Measurements from ENCODE around the gene OARD1.
"Not testable (repeated sequence)": the region's sequence is repeated elsewhere in the genome, so short reads cannot be mapped to it uniquely, and the experiment has no call there.

Gene OARD1

DNA sequence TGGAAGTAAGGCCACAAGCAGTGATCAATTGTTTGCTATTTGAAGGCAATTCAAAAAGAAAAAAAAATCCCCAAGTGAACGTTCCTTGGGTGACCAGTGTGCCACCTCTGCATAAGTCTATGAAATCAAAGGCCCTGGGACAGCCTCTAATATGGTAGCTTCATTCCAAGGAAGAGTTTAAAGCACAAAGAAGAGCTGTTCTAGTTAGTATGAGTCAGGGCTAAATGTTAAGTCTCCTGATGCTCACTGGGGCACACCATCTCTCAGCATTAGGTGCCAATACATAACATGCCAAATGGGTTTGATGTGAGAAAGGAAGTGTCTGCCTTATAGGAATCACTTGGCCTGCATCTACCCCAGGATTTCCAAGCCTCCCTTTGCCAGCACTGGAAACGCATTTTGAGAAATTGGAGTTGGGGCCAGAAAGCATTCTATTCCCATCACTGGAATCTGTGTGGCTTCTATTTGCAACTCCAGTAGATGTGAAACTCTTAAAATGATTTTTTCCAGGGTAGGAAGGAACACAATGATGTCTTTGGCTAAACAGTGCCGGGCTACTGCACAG lies 46.1 kb downstream of the OARD1 start:
- DNase-seq (ENCODE audit: low spot score): no peak

DNA sequence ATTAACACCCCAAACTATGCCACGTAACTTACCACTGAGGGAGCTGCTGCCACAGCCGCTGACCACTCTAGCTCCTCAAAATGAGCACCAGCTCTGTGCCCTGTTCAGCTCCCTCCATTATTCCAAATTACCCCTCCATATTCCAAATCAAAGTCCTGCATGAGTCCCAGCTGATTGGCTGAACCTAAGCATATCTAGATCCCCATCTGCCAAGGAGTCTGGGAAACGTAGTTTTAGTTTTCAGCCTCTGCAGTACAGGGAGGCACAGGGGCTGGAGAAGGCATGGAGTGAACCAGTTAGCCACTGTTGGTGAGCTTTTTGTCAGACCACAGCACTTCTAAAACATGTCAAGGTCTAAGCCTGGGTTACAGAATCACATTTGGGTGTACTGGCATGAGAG lies 49.0 kb downstream of the OARD1 start:
- DNase-seq (ENCODE audit: low spot score): no peak

DNA sequence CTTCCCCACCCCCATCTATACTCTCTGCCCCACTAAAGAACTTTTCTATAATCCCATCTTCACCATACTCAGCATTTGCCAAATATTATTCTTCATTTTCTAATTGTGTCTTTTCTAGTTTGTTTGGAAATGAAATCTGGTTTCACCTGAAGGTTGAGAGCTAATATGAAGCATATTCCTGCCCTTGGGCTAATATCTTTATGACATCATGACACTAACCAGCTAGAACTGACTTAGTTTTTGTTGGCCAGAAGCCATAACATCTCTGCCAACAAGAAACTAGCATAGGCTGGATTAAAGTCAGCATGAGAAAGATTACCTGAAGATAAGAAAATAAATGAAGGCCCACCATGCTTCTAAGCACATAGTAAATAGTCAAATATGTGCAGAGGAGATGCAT lies 49.9 kb downstream of the OARD1 start:
- no peak for DNase-seq (ENCODE audit: low spot score)

DNA sequence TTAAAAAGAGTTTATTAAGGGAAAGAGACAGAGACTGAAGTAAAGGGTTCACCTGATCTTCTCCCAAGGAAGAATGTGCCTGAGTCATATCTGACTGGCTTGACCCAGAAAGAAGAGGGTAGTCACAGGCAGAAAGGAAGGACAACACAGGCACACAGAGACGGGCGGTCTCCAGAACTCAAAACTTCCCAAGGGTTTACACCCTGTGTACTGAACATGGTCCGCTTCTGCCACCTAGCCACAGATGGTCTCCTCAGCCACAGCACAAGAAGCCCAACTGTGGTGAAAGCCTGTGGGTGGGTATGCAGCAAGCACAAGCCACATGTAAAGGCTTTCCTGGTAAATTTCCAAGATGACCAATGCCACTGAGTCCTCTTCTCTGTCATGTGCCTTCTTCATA lies 50.3 kb downstream of the OARD1 start:
- DNase-seq (ENCODE audit: low spot score): peak; percentile 68

DNA sequence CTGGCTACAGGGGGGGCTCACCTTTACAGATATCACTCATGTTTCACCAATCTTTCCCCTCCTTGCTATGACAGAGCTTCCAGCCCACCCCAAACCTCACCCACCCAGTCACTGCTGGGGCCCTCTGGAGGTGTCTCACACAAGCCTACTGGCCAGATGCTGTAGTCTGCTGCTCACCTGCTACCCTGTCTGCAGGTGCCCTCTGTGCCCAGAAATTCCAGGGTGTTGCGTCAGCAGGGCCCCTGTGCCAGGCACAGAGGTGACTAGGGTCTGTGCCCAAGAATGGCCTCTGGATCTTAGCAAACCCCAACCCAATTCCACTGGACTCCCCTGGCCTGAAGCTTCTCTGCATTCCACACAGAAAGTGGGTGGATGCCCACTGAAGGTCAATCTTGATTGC lies 54.5 kb downstream of the OARD1 start:
- no peak for DNase-seq (ENCODE audit: low spot score)

DNA sequence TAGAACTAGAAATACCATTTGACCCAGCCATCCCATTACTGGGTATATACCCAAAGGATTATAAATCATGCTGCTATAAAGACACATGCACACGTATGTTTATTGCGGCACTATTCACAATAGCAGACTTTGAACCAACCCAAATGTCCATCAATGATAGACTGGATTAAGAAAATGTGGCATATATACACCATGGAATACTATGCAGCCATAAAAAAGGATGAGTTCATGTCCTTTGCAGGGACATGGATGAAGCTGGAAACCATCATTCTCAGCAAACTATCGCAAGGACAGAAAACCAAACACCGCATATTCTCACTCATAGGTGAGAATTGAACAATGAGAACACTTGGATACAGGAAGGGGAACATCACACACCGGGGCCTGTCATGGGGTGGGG lies 56.3 kb downstream of the OARD1 start:
- DNase-seq (ENCODE audit: low spot score): not testable (repeated sequence)

DNA sequence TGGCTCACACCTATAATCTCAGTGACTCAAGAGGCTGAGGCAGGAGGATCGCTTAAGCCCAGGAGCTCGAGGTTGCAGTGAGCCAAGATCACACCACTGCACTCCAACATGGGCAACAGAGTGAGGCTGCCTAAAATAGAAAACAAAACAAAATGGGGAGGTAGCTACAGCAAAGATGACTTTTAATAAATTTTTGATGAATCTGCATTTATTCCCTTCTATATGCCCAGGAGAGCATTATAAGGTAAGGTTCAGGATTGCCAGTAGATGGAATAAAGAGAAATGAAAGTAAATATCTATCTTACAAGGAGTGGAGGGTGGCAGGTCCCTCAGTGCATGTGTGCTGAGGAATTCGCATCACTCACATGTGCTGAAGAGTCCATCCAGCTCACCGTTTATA lies 57.4 kb downstream of the OARD1 start:
- DNase-seq (ENCODE audit: low spot score): no peak

Data from GM03348 (cell line).